Measurements from ENCODE around the gene SNHG17.
"Not testable (repeated sequence)": the region's sequence is repeated elsewhere in the genome, so short reads cannot be mapped to it uniquely, and the experiment has no call there.

SNHG17 gene

GRCh38 chr20:38420388-38421085, 14.6 kb downstream of the SNHG17 start:
- DNase-seq (ENCODE audit: low read depth in 2 of 2) = no peak

GRCh38 chr20:38418509-38419204, 16.5 kb downstream of the SNHG17 start:
- no peak for DNase-seq (ENCODE audit: low read depth in 2 of 2)

DNA sequence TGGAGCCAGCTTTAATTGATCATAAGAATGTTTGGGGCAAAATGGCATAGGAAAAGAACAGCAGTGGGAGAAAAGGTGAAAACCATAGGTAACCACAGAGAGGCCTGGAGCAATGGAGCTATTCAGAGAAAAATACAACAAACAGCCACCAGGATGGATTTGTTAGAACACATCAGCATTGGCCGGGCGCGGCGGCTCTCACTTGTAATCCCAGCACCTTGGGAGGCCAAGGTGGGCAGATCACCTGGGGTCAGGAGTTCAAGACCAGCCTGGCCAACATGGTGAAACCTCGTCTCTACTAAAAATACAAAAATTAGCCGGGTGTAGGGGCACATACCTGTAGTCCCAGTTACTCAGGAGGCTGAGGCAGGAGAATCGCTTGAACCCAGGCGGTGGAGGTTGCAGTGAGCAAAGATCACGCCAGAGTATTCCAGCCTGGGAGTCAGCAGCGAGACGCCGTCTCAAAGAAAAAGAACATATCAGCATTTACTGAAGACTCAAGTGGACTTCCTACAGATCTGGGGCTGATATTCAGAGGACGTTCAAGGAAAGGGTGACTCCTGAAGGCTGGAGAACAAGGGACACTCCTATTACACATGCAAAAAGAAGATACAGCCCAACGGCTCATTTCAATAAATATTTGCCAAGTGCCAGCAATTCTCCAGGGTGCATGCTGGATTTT, 20.2 kb downstream of the SNHG17 start:
- DNase-seq (ENCODE audit: low read depth in 2 of 2) = no peak

- DNase-seq (ENCODE audit: low read depth in 2 of 2) = no peak
Observed at GRCh38 chr20:38412877-38413577, 22.1 kb downstream of the SNHG17 start.

DNA sequence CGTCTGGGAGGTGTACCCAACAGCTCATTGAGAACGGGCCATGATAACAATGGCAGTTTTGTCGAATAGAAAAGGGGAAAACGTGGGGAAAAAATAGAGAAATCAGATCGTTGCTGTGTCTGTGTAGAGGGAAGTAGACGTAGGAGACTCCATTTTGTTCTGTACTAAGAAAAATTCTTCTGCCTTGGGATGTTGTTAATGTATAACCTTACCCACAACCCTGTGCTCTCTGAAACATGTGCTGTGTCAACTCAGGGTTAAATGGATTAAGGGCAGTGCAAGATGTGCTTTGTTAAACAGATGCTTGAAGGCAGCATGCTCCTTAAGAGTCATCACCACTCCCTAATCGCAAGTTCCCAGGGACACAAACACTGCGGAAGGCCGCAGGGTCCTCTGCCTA, 27.3 kb downstream of the SNHG17 start:
- DNase-seq (ENCODE audit: low read depth in 2 of 2) = not testable (repeated sequence)

DNA sequence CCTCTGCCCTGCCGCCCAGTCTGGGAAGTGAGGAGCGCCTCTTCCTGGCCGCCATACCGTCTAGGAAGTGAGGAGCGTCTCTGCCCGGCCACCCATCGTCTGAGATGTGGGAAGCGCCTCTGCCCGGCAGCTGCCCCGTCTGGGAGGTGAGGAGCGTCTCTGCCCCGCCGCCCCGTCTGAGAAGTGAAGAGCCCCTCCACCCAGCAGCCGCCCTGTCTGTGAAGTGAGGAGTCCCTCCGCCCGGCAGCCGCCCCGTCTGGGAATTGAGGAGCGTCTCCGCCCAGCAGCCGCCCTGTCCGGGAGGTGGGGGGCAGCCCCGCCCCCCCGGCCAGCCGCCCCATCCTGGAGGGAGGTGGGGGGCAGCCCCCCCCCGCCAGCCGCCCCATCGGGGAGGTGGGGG, 27.8 kb downstream of the SNHG17 start:
- DNase-seq (ENCODE audit: low read depth in 2 of 2) = no peak

- no peak for DNase-seq (ENCODE audit: low read depth in 2 of 2)
Observed at GRCh38 chr20:38406476-38406875, 28.7 kb downstream of the SNHG17 start.

DNA sequence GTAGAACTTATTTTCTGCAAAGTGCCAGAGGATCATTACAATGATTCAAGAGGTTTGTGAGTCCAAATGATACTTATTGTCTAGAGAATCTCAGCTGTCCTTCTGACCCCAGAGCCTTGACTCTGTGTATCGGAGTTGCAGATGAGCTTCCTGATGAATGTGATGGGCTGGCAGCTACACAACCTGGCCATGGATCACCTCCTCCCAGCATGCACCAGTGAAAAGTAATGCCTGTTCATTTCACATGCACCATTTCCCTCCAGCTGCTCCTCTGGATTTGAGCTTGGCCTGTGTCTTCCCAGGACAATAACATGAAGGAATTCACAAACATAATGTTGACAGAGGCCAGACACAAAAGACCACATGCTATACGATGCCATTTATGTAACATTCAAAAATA, 30.0 kb downstream of the SNHG17 start:
- DNase-seq (ENCODE audit: low read depth in 2 of 2) = no peak

- DNase-seq (ENCODE audit: low read depth in 2 of 2) = no peak
Observed at GRCh38 chr20:38404016-38404415, 31.1 kb downstream of the SNHG17 start.

DNA sequence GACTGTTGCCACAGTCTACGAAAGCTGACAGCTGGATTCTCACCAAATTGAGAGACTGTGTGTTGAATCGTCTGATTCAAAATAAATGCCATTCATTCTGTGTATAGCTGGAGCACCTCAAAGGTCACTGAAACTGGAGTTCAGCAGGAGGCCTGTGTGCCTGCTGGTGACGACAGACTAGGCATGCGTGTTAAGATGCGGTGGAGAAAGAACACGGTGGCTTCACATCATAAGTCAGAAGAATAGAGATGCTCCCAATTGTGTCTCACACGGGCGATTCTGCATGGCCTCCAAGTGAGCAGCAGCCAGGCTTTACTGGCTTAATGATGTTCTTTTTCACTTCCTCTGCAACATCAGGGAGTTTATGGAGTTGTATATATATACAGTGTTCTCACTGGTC, 32.3 kb downstream of the SNHG17 start:
- no peak for DNase-seq (ENCODE audit: low read depth in 2 of 2)

- DNase-seq (ENCODE audit: low read depth in 2 of 2) = no peak
Observed at GRCh38 chr20:38402089-38402488, 33.0 kb downstream of the SNHG17 start.

DNA sequence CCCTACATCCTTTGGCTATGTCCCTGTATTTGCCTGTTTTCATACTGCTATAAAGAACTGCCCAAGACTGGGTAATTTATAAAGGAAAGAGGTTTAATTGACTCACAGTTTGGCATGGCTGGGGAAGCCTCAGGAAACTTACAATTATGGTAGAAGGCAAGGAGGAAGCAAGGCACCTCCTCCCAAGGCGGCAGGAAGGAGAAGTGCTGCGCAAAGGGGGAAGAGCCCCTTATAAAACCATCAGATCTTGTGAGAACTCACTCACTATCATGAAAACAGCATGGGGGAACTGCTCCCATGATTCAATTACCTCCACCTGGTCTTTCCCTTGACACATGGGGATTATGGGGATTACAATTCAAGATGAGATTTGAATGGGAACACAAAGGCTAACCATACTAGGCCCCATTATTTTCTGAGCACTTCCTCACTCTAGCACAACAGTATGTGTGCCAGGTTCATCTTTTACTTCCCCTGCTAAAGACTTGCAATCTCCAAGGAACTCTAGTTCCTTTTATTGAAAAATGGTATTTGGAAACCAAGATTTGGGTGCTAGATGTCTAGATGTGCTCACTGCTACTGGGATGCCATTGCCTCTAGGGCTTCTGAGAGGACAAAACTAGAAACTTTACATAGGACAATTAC, 39.3 kb downstream of the SNHG17 start:
- not testable (repeated sequence) for DNase-seq (ENCODE audit: low read depth in 2 of 2)

GRCh38 chr20:38395165-38395564, 40.0 kb downstream of the SNHG17 start:
- no peak for DNase-seq (ENCODE audit: low read depth in 2 of 2)

DNA sequence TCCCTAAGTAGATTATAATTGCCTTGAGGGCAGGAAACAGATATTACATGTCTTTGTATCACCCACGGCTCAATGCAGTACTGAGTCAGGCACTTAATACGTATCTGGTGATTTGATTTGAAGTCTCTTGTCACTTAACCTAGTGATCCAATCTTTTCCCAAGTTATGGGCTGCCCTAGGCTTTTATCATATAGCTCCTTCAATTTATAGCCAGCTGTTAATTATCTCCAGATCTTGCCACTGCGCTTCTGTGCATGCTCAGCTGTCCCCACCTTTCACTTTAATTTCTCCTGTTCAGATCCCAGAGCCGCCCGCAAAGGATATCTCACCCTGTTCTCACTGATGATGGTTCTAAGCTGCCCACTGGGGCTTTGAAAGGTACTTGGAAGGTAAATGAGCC, 41.9 kb downstream of the SNHG17 start:
- no peak for DNase-seq (ENCODE audit: low read depth in 2 of 2)

GRCh38 chr20:38392356-38392755, 42.8 kb downstream of the SNHG17 start:
- DNase-seq (ENCODE audit: low read depth in 2 of 2) = no peak

GRCh38 chr20:38387953-38388352, 47.2 kb downstream of the SNHG17 start:
- DNase-seq (ENCODE audit: low read depth in 2 of 2) = no peak

DNA sequence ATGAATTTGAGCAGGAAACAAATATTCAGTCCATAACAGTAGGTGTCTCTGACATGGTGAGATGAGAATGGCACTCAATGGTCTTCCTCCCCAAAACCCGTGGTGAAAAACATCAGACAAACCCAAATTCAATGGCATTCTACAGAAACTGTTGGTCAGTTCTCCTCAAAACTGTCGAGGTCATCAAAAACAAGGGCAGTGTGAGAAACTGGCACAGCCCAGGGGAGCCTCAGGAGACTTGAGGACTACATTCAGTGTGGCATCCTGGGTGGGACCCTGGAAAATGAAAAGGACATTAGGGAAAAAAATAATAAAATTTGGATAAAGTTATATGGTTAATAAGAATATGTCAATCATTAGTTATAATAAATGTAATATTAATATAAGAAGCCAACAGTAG, 48.3 kb downstream of the SNHG17 start:
- DNase-seq (ENCODE audit: low read depth in 2 of 2) = no peak

DNA sequence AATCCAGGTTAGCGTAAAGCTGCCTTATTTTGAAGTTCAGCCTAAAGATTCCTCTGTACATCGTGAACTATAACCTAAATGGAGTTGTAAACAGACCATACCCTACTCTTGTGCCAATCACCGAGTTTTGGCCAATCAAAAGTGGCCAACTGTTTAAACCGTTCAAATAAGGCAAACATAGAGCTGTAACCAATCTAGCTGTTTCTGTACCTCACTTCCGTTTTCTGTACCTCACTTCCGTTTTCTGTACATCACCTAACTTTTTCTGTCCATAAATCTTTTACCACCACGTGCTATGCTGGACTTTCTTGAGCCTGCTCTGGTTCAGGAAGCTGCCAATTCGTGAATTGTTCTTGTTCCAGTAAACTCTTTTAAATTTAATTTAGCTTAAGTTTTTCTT, 49.1 kb downstream of the SNHG17 start:
- no peak for DNase-seq (ENCODE audit: low read depth in 2 of 2)

- DNase-seq (ENCODE audit: low read depth in 2 of 2) = no peak
Observed at GRCh38 chr20:38383147-38383546, 52.0 kb downstream of the SNHG17 start.

DNA sequence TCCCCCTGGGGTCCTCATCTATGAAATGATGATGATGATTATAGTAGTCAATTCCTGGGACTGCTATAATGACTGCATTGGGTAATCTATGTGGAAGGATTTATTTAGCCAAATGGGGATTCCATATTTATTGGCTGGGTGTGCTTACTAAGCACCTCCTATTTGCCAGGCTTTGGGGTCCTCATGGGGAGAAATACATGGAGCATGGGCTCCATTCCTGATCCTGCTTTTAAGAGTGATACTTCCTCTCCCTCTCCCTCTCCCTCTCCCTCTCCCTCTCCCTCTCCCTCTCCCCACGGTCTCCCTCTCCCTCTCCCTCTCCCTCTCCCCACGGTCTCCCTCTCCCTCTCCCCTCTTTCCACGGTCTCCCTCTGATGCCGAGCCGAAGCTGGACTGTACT, 57.3 kb downstream of the SNHG17 start:
- not testable (repeated sequence) for DNase-seq (ENCODE audit: low read depth in 2 of 2)

DNA sequence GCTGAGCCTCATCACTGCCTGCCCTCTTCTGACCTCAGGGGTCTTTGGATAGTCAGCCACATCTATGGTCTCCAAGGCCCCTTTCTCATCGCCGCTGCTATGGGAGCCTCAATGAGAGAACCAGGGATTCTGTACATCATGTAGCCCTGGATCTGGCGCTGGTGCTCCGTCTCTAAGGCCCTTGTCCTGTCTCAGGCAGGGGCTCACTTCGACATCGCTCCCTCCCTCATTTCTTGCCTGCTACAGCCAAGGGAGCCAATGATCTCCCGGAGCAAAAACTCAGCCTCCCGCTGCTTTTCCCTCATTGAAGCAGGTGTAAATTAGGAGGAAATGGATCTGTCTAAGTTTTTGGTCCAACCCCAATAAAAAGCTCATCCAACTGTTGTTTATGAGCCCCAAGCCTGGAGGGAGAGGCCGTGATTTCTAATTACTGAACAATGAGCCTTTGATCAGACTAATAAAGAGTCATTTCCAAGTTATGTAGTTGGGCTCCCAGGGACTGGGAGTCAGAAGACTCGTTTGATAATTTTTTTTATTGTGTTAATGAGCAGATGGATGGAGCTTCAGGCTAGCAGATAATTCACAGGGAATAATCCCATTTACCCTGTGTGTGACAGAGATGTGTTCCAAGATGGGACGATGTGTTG, 58.0 kb downstream of the SNHG17 start:
- DNase-seq (ENCODE audit: low read depth in 2 of 2) = no peak

Data from stimulated activated CD4-positive, alpha-beta T cell treated with anti-CD3 and anti-CD28 coated beads, Interleukin-15, amount 100 ng/mL, for 48 hours (primary cell).